Trophoblast cell (in vitro differentiated cells and primary cell): ENCODE data around the gene CCDC148.

ENCODE experiments used
- DNase-seq, 2 donors: peaks; one replicate each; pipeline ENCODE4 v3.0.0-alpha.2; 2016
- H2AFZ ChIP-seq: 2 replicates; pipeline ENCODE4 v1.6.1; 2013; ENCODE audit warnings: low read length, moderate library complexity, mild to moderate bottlenecking; ENCODE audit not compliant: insufficient read depth, poor library complexity
- H2AK5ac ChIP-seq: 2 replicates; pipeline ENCODE4 v1.6.1; 2013; ENCODE audit warnings: mild to moderate bottlenecking, low read length
- H2BK120ac ChIP-seq: 2 replicates; pipeline ENCODE4 v1.6.1; 2013; ENCODE audit warnings: low read length, mild to moderate bottlenecking, moderate library complexity; ENCODE audit not compliant: insufficient read depth, poor library complexity
- H2BK12ac ChIP-seq: 2 replicates; pipeline ENCODE4 v1.6.1; 2013; ENCODE audit warnings: mild to moderate bottlenecking, low read length, moderate library complexity
- H2BK5ac ChIP-seq: 2 replicates; pipeline ENCODE4 v1.6.1; 2013; ENCODE audit warnings: low read length, low read depth, moderate library complexity, mild to moderate bottlenecking; ENCODE audit not compliant: poor library complexity
- H3K14ac ChIP-seq: 2 replicates; pipeline ENCODE4 v1.6.1; 2013; ENCODE audit warnings: mild to moderate bottlenecking, low read length
- H3K18ac ChIP-seq: 2 replicates; pipeline ENCODE4 v1.6.1; 2013; ENCODE audit warnings: mild to moderate bottlenecking, low read length
- H3K23ac ChIP-seq: 2 replicates; pipeline ENCODE4 v1.6.1; 2013; ENCODE audit warnings: low read length
- H3K27ac ChIP-seq: 2 replicates; pipeline ENCODE4 v1.5.1; 2013; ENCODE audit warnings: low read depth, mild to moderate bottlenecking, inconsistent platforms, low read length, moderate library complexity
- H3K27me3 ChIP-seq: 2 replicates; pipeline ENCODE4 v1.6.1; 2013; ENCODE audit warnings: inconsistent platforms, mild to moderate bottlenecking, low read length, moderate library complexity; ENCODE audit not compliant: insufficient read depth
- H3K36me3 ChIP-seq, 2 experiments: 1 replicate in 1 of 2; 2 replicates in 1 of 2; pipeline ENCODE4 v1.6.1; 2013; ENCODE audit warnings: low read length in 2 of 2, mild to moderate bottlenecking in 2 of 2, moderate library complexity in 1 of 2; ENCODE audit not compliant: insufficient read depth in 2 of 2, control insufficient read depth in 1 of 2
- H3K4ac ChIP-seq: 2 replicates; pipeline ENCODE4 v1.6.1; 2013; ENCODE audit warnings: low read depth, mild to moderate bottlenecking, low read length, moderate library complexity
- H3K4me1 ChIP-seq, 2 experiments: 1 replicate in 1 of 2; 2 replicates in 1 of 2; pipeline ENCODE4 v1.6.1; 2013; ENCODE audit warnings: low read length in 2 of 2, mild to moderate bottlenecking in 2 of 2, moderate library complexity in 1 of 2; ENCODE audit not compliant: insufficient read depth in 2 of 2, control insufficient read depth in 1 of 2
- H3K4me2 ChIP-seq: 2 replicates; pipeline ENCODE4 v1.6.1; 2013; ENCODE audit warnings: inconsistent platforms, mild to moderate bottlenecking, low read length, moderate library complexity
- H3K4me3 ChIP-seq: 2 replicates; pipeline ENCODE4 v1.5.1; 2013; ENCODE audit warnings: mild to moderate bottlenecking, low read depth, low read length, inconsistent platforms
- H3K79me1 ChIP-seq: one replicate; pipeline ENCODE4 v1.6.1; 2013; ENCODE audit warnings: low read length
- H3K79me2 ChIP-seq: 2 replicates; pipeline ENCODE4 v1.6.1; 2013; ENCODE audit warnings: low read length, mild to moderate bottlenecking; ENCODE audit not compliant: control insufficient read depth, insufficient read depth, poor library complexity
- H3K9ac ChIP-seq: 2 replicates; pipeline ENCODE4 v1.6.1; 2013; ENCODE audit warnings: mild to moderate bottlenecking, low read length
- H3K9me3 ChIP-seq: 2 replicates; pipeline ENCODE4 v1.6.1; 2013; ENCODE audit warnings: low read depth, mild to moderate bottlenecking, control low read depth, inconsistent platforms, low read length; ENCODE audit not compliant: insufficient read depth
- H4K12ac ChIP-seq: 2 replicates; pipeline ENCODE4 v1.6.1; 2013; ENCODE audit warnings: low read depth, mild to moderate bottlenecking, low read length, moderate library complexity
- H4K8ac ChIP-seq: 2 replicates; pipeline ENCODE4 v1.6.1; 2013; ENCODE audit warnings: low read depth, mild to moderate bottlenecking, low read length, moderate library complexity
- H4K91ac ChIP-seq: one replicate; pipeline ENCODE4 v1.6.1; 2013; ENCODE audit warnings: low read depth, mild to moderate bottlenecking, low read length, moderate library complexity
- WGBS: extraction: QIAGEN DNeasy Blood & Tissue Kit; methylation state at CpG from one replicate; pipeline ENCODE4 v1.1.7; 2013; ENCODE audit warnings: missing lambda C conversion rate; ENCODE audit not compliant: insufficient read length, insufficient coverage; ENCODE audit errors: extremely low coverage; 5-methylcytosine and 5-hydroxymethylcytosine counted together

Gene CCDC148

GRCh38 chr2:158501301-158501700 is 44.7 kb upstream of the CCDC148 start:
- no peaks in the 10 kb centered on the region for H3K79me2 ChIP-seq
- H3K9ac ChIP-seq = no peak overlapping the region
- no peak overlapping the region for H3K4ac ChIP-seq
- no peak overlapping the region for H4K91ac ChIP-seq
- H3K14ac ChIP-seq = no peak overlapping the region
- DNase-seq = no peak
- H3K27ac ChIP-seq = no peak overlapping the region
- H2BK120ac ChIP-seq = no peak overlapping the region
- H2BK5ac ChIP-seq = no peak overlapping the region
- H3K79me1 ChIP-seq = peaks cover 3% of the 10 kb centered on the region
- H4K12ac ChIP-seq = no peak overlapping the region
- H4K8ac ChIP-seq = no peak overlapping the region
- no peak overlapping the region for H3K18ac ChIP-seq
- no peak overlapping the region for H2BK12ac ChIP-seq
- H3K4me1 ChIP-seq = peaks cover 8 to 10% of the 10 kb centered on the region in 2 experiments
- no peaks in the 10 kb centered on the region for H3K9me3 ChIP-seq
- H2AK5ac ChIP-seq = no peak overlapping the region
- no CpG with 5 or more reads among the region's 1 CpG for WGBS
- no peaks in the 10 kb centered on the region for H3K27me3 ChIP-seq
- H3K23ac ChIP-seq = no peak overlapping the region
- no peak overlapping the region for H3K4me2 ChIP-seq
- H3K36me3 ChIP-seq = no peaks in the 10 kb centered on the region
- H2AFZ ChIP-seq = no peak overlapping the region
- no peak overlapping the region for H3K4me3 ChIP-seq

DNA sequence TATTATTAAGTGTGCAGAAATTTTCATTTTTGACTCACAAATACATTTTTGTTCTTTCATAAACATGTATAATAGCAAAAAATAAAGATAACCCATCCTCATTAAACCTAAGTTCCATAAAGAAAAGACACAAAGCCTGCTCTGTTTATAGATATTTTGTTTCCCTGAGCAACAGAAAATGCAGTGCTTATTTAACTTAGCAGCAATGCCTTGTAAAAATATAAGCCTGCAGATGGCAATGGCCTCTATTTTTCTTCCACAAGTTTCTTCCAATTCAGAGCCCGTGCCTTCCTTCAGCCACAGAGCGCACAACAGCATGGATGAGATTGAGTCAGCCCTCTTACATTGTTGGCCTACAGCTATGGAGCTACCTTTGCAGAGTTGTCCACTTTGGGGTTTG is 43.8 kb upstream of the CCDC148 start:
- no peak overlapping the region for H3K4me3 ChIP-seq
- H3K4me1 ChIP-seq = peaks cover 6% of the 10 kb centered on the region in 2 experiments
- H3K79me1 ChIP-seq = no peaks in the 10 kb centered on the region
- H3K23ac ChIP-seq = no peak overlapping the region
- H3K27me3 ChIP-seq = no peaks in the 10 kb centered on the region
- no peak overlapping the region for H2BK12ac ChIP-seq
- no peak overlapping the region for H3K14ac ChIP-seq
- no peak overlapping the region for H2BK120ac ChIP-seq
- H3K27ac ChIP-seq = no peak overlapping the region
- no peaks in the 10 kb centered on the region for H3K9me3 ChIP-seq
- no peak overlapping the region for H4K91ac ChIP-seq
- H2AFZ ChIP-seq = no peak overlapping the region
- H2AK5ac ChIP-seq = no peak overlapping the region
- no peak overlapping the region for H3K4ac ChIP-seq
- no peak for DNase-seq
- H3K18ac ChIP-seq = no peak overlapping the region
- no CpG with 5 or more reads among the region's 2 CpGs for WGBS
- no peak overlapping the region for H4K8ac ChIP-seq
- no peak overlapping the region for H4K12ac ChIP-seq
- H3K36me3 ChIP-seq = no peaks in the 10 kb centered on the region
- no peak overlapping the region for H3K4me2 ChIP-seq
- H2BK5ac ChIP-seq = no peak overlapping the region
- H3K9ac ChIP-seq = no peak overlapping the region
- no peaks in the 10 kb centered on the region for H3K79me2 ChIP-seq

GRCh38 chr2:158499383-158499782 is 42.8 kb upstream of the CCDC148 start:
- H3K4me2 ChIP-seq = no peak overlapping the region
- H3K4me1 ChIP-seq = peaks cover 4 to 5% of the 10 kb centered on the region in 2 experiments
- H3K14ac ChIP-seq = no peak overlapping the region
- H3K79me1 ChIP-seq = no peaks in the 10 kb centered on the region
- H3K23ac ChIP-seq = no peak overlapping the region
- H2BK120ac ChIP-seq = no peak overlapping the region
- peak; percentile 31 to 70 for DNase-seq
- H3K4me3 ChIP-seq = no peak overlapping the region
- H3K9me3 ChIP-seq = no peaks in the 10 kb centered on the region
- no peak overlapping the region for H2BK12ac ChIP-seq
- WGBS = no CpG with 5 or more reads among the region's 2 CpGs
- no peak overlapping the region for H4K91ac ChIP-seq
- H3K79me2 ChIP-seq = no peaks in the 10 kb centered on the region
- no peaks in the 10 kb centered on the region for H3K36me3 ChIP-seq
- H3K27me3 ChIP-seq = no peaks in the 10 kb centered on the region
- no peak overlapping the region for H2AK5ac ChIP-seq
- no peak overlapping the region for H3K4ac ChIP-seq
- H4K12ac ChIP-seq = no peak overlapping the region
- no peak overlapping the region for H3K9ac ChIP-seq
- H2BK5ac ChIP-seq = no peak overlapping the region
- H2AFZ ChIP-seq = no peak overlapping the region
- H3K18ac ChIP-seq = no peak overlapping the region
- H4K8ac ChIP-seq = no peak overlapping the region
- H3K27ac ChIP-seq = no peak overlapping the region

- H2BK5ac ChIP-seq = no peak overlapping the region
- H4K91ac ChIP-seq = no peak overlapping the region
- no peaks in the 10 kb centered on the region for H3K79me1 ChIP-seq
- H3K4me1 ChIP-seq = peaks cover 4 to 5% of the 10 kb centered on the region in 2 experiments
- no peak overlapping the region for H3K4me3 ChIP-seq
- H3K9ac ChIP-seq = no peak overlapping the region
- H2BK12ac ChIP-seq = no peak overlapping the region
- no peak overlapping the region for H2BK120ac ChIP-seq
- no peak overlapping the region for H2AK5ac ChIP-seq
- no peak overlapping the region for H4K8ac ChIP-seq
- H3K4ac ChIP-seq = no peak overlapping the region
- no peaks in the 10 kb centered on the region for H3K9me3 ChIP-seq
- DNase-seq = no peak
- no peak overlapping the region for H3K27ac ChIP-seq
- no CpG with 5 or more reads among the region's 3 CpGs for WGBS
- H3K18ac ChIP-seq = no peak overlapping the region
- no peaks in the 10 kb centered on the region for H3K36me3 ChIP-seq
- H3K23ac ChIP-seq = no peak overlapping the region
- no peak overlapping the region for H4K12ac ChIP-seq
- H3K79me2 ChIP-seq = no peaks in the 10 kb centered on the region
- H3K14ac ChIP-seq = no peak overlapping the region
- no peak overlapping the region for H3K4me2 ChIP-seq
- no peak overlapping the region for H2AFZ ChIP-seq
- H3K27me3 ChIP-seq = no peaks in the 10 kb centered on the region
These were observed 42.2 kb upstream of the CCDC148 start for GRCh38 chr2:158498749-158499136.
